ENCODE measurements around the gene CDH22. TPM values are rescaled to one million over a fixed set of nuclear protein-coding genes. Genes with fewer than 3 reads are reported as not detected.

CDH22 gene
- total RNA-seq, 2 donors from 2014 or later: 5.8 to 5.9 TPM

GRCh38 chr20:46152824-46153586, 155.3 kb downstream of the CDH22 start:
- no peak for DNase-seq
- intact Hi-C loops (cut with DNase I): no loop called here
- ATAC-seq: no peak

DNA sequence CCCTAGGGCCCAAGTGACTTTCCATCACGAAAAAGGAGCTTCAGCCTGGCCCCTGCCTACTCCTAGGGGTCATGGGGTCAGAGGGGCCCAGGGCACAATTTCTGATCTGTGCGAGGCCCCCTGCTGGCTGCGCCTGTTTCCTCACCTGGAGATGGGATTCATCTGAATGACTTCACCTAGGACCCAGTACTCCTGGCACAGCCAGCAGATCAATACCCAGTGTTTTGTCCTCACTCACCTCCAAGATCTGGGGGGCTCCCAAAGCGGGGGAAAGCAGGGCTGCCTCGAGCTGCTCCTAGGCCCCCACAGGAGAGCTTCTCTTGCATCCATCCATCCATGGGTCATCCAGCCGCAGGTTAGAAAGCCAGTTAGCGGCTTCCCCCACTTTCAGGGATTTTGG, 156.4 kb downstream of the CDH22 start:
- ATAC-seq: no peak
- intact Hi-C loops (cut with DNase I): no loop called here
- DNase-seq: no peak

DNA sequence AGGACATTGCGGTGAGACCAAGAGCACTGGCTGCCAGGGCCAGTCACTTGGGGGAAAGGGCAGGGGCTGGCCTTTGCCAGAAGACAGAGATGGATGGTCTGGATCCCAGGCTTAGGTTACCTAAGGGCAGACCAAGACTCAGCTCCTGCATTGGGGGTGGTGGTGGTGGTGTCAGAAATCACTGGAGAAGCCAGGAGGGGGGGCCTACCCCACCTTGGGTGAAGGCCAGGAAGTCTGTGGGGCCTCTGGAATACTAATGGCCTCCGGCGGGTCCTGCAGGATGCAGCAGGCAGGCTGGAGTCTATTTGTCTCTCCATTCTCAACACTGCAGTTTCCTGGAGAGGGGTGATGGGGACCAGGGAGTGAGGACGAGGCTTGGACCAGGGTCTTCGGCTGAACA, 157.4 kb downstream of the CDH22 start:
- DNase-seq (no peak), ATAC-seq (no peak)
- intact Hi-C loops (cut with DNase I): no loop called here

DNA sequence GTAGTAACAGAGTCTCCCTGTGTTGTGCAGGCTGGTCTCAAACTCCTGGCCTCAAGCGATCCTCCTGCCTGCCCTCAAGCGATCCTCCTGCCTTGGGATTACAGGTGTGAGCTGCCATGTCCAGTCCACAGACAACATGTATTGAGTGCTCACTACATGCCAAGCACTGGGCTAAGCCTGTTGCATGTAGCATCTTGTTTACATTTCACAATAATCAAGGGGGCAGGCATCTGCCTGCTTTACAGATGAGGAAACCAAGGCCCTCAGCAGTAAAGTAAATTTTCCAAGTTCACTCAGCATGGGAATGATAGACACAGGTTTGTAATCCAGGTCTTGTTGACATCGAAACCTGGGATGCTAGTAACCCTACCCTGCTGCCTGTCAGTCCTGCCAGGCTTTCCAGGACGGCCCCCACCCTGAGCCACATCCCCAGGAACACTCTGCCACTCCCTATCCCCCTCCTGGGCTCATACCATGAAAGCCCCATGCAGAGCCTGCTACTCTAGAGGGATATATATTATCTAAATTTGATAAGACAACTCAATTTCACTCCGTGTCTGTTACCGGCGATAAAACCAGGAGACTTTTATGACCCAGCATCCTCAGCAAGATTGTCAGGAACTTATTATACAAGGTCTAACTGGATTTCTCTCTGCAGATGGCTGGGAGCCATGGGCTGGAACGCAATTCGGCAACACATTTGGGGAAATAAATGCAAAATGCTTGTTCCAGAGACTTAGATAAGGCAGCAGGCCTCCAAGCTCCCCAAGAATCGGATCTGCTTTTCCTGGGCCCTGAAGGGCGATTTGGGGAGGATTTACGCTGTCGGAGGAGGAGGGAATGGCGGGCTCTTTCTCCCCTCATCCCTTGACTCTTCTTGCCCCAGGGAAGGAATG, 159.7 kb downstream of the CDH22 start:
- DNase-seq: no peak
- intact Hi-C loops (cut with DNase I): no loop called here
- ATAC-seq: no peak

GRCh38 chr20:46145713-46146112, 162.6 kb downstream of the CDH22 start:
- ATAC-seq (no peak), DNase-seq (no peak)
- intact Hi-C loops (cut with DNase I): no loop called here

- no peak for ATAC-seq
- intact Hi-C loops (cut with DNase I): loop anchor here in 1 of 2 donors (5.0 kb wide), 1 partner anchor 38 kb away; no protein-coding TSS in a partner anchor
- no peak for DNase-seq
Measured at GRCh38 chr20:46144432-46145025, 163.8 kb downstream of the CDH22 start.

- DNase-seq (no peak), ATAC-seq (no peak)
- intact Hi-C loops (cut with DNase I): loop anchor here in 1 of 2 donors (5.0 kb wide), 1 partner anchor 40 kb away; no protein-coding TSS in a partner anchor
Measured at GRCh38 chr20:46142124-46142523, 166.2 kb downstream of the CDH22 start.

DNA sequence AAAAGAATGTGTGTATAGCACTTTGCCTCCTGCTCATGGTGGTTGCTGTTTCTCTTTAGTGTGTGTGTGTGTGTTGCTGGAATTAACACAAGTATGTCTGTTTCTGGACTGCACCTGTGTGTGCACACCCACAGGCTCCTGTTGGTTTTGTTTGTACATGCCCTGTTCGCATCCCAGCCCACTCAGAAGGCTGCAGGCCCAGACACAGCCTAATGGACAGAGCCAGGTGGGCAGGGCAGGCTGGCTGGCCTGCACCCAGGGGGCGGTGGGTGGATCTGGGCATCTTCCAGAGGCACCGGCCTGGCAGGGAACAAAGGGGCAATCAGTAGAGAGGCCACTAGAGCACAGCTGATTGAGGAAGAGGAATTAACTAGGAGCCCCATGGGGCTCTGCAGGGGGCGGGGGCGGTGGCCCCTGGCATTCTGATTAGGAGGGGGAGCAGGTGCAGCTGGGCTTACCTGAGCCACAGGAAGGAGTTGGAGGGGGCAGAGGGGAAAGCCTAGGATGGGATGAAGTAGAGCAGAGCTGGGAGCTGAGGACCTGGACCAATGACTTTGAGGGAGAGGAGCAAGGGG, 168.3 kb downstream of the CDH22 start:
- ATAC-seq: no peak
- no peak for DNase-seq
- intact Hi-C loops (cut with DNase I): loop anchor here in 1 of 2 donors (5.0 kb wide), 1 partner anchor 42 kb away; no protein-coding TSS in a partner anchor

- intact Hi-C loops (cut with DNase I): no loop called here
- DNase-seq (no peak), ATAC-seq (no peak)
Measured at GRCh38 chr20:46139266-46139889, 168.9 kb downstream of the CDH22 start.

DNA sequence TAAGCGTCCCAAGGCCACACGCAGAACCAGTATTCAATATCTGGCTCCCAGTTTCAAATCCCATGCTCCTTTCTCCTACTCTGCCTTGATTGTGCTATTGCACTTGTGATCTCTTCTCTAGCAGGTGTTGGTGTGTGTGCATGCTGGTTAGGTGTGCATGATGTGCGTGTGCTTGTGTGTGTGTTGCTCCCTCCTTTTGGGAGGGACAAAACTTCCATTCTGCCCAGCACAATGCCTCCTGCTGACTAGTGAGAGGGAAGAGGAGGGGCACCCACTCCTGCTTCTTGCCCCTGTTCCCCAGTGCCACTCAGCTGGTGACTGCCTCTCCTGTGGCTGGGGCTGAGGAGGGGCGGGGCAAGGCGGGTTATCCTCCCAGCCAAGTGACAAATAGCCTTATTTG, 170.5 kb downstream of the CDH22 start:
- intact Hi-C loops (cut with DNase I): no loop called here
- ATAC-seq: no peak
- no peak for DNase-seq

DNA sequence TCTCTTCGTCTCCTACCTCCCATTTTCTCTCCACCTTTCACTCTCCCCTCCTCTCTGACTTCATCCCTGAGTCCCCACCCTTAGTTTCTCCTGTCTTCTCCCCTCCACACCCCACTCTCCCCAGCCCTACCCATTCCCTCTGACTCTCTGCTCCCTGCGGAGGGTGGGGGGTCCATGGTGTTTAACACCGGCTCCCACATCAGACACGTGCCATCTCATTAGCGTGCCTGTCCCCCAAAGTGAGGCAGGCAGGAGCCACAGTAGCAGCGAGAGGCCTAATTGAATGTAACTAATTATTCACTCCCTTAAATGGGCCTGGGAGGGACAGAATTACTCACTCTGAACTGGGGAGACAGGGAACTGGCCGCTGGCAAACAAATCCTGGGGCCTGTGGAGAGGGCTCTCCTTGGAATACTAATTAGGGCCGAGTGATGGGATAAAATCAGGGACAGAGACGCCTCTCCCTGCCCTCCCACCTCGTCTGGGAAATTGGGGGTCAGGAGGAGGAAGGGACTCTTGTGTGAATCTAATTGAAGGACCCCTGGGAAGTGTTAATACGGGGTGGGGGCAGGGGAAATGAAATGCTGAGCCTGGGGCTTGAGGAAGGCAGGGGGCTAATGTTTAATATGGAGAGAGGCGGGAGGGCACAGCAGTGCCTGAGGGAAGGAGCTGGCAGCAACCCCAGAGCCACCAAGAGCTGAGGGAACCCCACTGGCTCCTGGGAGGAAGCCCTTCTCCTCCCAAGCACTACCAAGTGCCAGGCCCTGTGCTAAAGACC, 172.3 kb downstream of the CDH22 start:
- intact Hi-C loops (cut with DNase I): no loop called here
- ATAC-seq: no peak
- DNase-seq: no peak

DNA sequence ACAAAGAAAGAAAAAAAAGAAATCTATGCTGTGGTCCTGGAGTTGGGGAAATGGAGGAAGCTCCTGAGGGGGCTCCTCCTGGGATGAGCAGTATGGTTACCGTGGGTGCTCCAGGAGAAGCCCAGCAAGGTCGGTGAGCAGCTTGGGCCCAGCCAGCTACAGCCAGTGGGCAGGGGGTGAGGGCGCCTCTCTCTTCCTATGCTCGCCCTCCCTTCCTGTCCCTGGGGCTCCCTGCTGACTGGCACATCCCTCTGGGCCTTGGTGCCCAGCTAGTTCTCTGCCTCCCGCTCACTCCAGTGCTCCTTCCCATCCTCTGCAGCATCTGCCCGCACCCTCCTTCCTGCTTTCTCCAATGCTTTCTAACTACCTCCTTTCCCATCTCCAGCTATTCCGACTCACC, 173.6 kb downstream of the CDH22 start:
- ATAC-seq: no peak
- intact Hi-C loops (cut with DNase I): loop anchor here in 1 of 2 donors (5.0 kb wide), 1 partner anchor 213 kb away; no protein-coding TSS in a partner anchor
- DNase-seq: no peak

GRCh38 chr20:46133886-46134654, 174.2 kb downstream of the CDH22 start:
- ATAC-seq (no peak), DNase-seq (no peak)
- intact Hi-C loops (cut with DNase I): loop anchor here (2.0 to 5.0 kb wide), 2 partner anchors 175 to 213 kb away; partner anchors contain the start of gene CDH22 (in 1 of the 2)

DNA sequence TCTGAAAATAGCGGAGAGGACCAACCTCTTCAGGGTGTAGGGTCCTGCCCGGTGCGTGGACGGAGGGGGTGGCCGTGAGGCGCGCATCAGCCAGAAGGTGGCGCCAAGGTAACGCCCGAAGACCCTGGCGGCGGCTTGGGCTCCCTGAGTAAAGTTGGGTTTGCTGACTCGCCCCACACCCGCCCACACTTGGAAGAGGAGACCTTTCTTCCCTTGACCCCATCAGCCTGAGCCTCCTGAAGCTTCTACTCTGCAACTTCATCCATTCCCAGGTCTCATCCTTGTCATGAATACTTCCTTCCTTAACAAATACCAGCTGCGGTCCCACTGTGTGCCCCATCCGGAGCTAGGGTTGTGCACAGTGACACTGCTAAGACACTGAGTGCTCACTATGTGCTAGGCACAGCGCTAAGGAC, 175.6 kb downstream of the CDH22 start:
- intact Hi-C loops (cut with DNase I): loop anchor here (1.0 to 5.0 kb wide), 3 partner anchors 176 to 217 kb away; partner anchors contain the start of gene CDH22 (in 1 of the 2)
- peak; percentile 89 to 92 for ATAC-seq
- peak; percentile 77 for DNase-seq

DNA sequence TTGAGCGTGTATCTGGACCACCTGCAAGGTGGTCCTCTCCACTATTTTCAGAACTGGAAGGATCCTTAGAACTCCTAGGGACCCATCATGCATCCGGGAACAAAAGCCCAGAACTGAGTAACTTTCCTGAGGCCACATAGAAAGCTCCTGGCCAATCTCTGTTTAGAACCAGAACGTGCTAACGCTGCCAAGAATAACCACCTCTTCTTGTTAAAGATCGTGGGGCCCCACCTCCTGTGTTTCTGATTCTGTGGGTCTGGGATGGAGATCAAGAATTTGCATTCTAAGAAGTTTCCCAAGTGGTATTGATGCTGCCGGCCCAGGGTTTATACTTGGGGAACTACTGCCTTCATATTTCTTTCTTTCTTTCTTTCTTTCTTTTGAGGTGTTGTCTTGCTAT, 176.9 kb downstream of the CDH22 start:
- intact Hi-C loops (cut with DNase I): loop anchor here in 1 of 2 donors (5.0 kb wide), 1 partner anchor 216 kb away; no protein-coding TSS in a partner anchor
- ATAC-seq: no peak
- no peak for DNase-seq

- DNase-seq (no peak), ATAC-seq (no peak)
- intact Hi-C loops (cut with DNase I): loop anchor here in 1 of 2 donors (5.0 kb wide), 1 partner anchor 217 kb away; no protein-coding TSS in a partner anchor
Measured at GRCh38 chr20:46130534-46130933, 177.8 kb downstream of the CDH22 start.

DNA sequence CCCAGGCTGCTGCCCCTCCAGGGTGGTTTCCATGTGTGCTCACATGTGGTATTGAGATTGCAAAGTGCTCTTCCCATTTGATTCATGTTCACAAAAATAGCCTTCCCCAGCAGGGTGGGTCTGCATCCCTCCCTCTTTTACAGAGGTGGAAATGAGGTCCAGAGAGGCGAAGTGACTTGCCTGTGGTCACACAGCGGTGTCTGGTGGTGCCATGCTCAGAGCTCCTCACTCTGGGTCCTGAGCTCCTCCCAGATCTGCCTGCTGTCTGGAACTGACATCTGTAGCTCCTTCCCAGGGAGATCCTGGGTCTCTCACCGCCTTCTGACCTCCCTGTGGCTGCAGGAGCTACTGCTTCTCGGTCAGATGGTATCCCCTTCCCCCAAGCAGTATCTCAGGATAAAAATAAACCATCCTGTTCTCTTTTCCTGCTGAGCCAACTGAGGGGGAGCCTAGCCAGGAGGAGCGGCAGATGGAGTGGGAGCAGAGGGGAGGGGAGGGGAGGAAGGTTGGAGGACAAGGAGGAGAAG, 178.3 kb downstream of the CDH22 start:
- DNase-seq: no peak
- intact Hi-C loops (cut with DNase I): loop anchor here in 1 of 2 donors (5.0 kb wide), 1 partner anchor 217 kb away; no protein-coding TSS in a partner anchor
- ATAC-seq: no peak
